HepG2 (cell line): ENCODE data around the gene PIANP. TPM values are rescaled to one million over a fixed set of nuclear protein-coding genes. Genes with fewer than 3 reads are reported as not detected.

Experiments used
- AKNA ChIP-seq: sonication (generic); formaldehyde crosslinking; IDR thresholded peaks from 2 replicates; pipeline ENCODE4 v1.4.0; 2020; ENCODE audit warnings: missing genetic modification reagents, borderline replicate concordance
- FOXC1 ChIP-seq: sonication (generic); formaldehyde crosslinking; IDR thresholded peaks from 2 replicates; pipeline ENCODE4 v1.8.0; 2022; ENCODE audit warnings: mild to moderate bottlenecking, missing genetic modification reagents, borderline replicate concordance
- HDAC1 ChIP-seq: sonication (generic); formaldehyde crosslinking; IDR thresholded peaks from 2 replicates; pipeline ENCODE4 v1.5.1; 2020; ENCODE audit warnings: mild to moderate bottlenecking, missing genetic modification reagents
- MAFG ChIP-seq: sonication (generic); formaldehyde crosslinking; IDR thresholded peaks from 2 replicates; pipeline ENCODE4 v1.5.1; 2020; ENCODE audit warnings: mild to moderate bottlenecking, missing genetic modification reagents
- MXI1 ChIP-seq: IDR thresholded peaks from 3 replicates; pipeline ENCODE4 v1.6.1; 2012; ENCODE audit warnings: low read depth, low read length, inconsistent platforms, borderline replicate concordance
- RAD51 ChIP-seq: fragments of 450-650 bp; IDR thresholded peaks from 2 replicates; pipeline ENCODE4 v1.6.1; 2016; ENCODE audit warnings: borderline replicate concordance
- TARDBP ChIP-seq: sonication (generic); formaldehyde crosslinking; IDR thresholded peaks from 2 replicates; pipeline ENCODE4 v1.8.0; 2022; ENCODE audit warnings: mild to moderate bottlenecking, missing genetic modification reagents
- THAP11 ChIP-seq: IDR thresholded peaks from 2 replicates; pipeline ENCODE4 v1.6.1; 2016; ENCODE audit warnings: missing biosample characterization, missing genetic modification reagents
- THAP8 ChIP-seq: sonication (generic); formaldehyde crosslinking; IDR thresholded peaks from 2 replicates; pipeline ENCODE4 v1.5.1; 2020; ENCODE audit warnings: missing genetic modification reagents, mild to moderate bottlenecking, borderline replicate concordance
- TSC22D2 ChIP-seq: sonication (generic); formaldehyde crosslinking; IDR thresholded peaks from 2 replicates; pipeline ENCODE4 v1.5.1; 2020; ENCODE audit warnings: missing genetic modification reagents, mild to moderate bottlenecking, borderline replicate concordance
- YY1 ChIP-seq: IDR thresholded peaks from 2 replicates; pipeline ENCODE4 v1.6.1; 2011; ENCODE audit warnings: low read length, low read depth, moderate library complexity, mild to moderate bottlenecking; ENCODE audit not compliant: insufficient read depth, insufficient replicate concordance
- ZBTB43 ChIP-seq: sonication (generic); formaldehyde crosslinking; conservative IDR thresholded peaks from 2 replicates; pipeline ENCODE4 v1.4.0; 2020; ENCODE audit warnings: missing genetic modification reagents
- ZNF362 ChIP-seq: sonication (generic); formaldehyde crosslinking; IDR thresholded peaks from 2 replicates; pipeline ENCODE4 v1.4.0; 2020; ENCODE audit warnings: missing genetic modification reagents, mild to moderate bottlenecking, borderline replicate concordance
- ZNF644 ChIP-seq: IDR thresholded peaks from 2 replicates; pipeline ENCODE4 v1.6.1; 2016; ENCODE audit warnings: low read depth
- ZNF646 ChIP-seq: sonication (generic); formaldehyde crosslinking; IDR thresholded peaks from 2 replicates; pipeline ENCODE4 v1.9.0; 2021; ENCODE audit warnings: mild to moderate bottlenecking, missing genetic modification reagents
- ZNF777 ChIP-seq: sonication (generic); formaldehyde crosslinking; IDR thresholded peaks from 2 replicates; pipeline ENCODE4 v1.4.0; 2020; ENCODE audit warnings: missing genetic modification reagents
- polyA plus RNA-seq, 8 experiments: library from polyadenylated mRNA; depleted of rRNA in 3 of 8; stranded (reverse) in 7 of 8; unstranded in 1 of 8; fragments of >200 nt; fragmentation: Illumina TruSeq in 4 of 8; extraction: Trizol in 4 of 8; gene quantifications; 2 replicates each; pipeline versions ENCODE4 v1.2.1 to v1.2.3, GENCODE V29; 2011 to 2016; ENCODE audit warnings: low read depth in 4 of 8, missing spikeins in 1 of 8, mixed read lengths in 1 of 8; ENCODE audit not compliant: insufficient read depth in 1 of 8
- total RNA-seq, 5 experiments: library from RNA; depleted of rRNA; stranded (reverse); fragments of >200 nt; fragmentation: Illumina TruSeq; extraction: Trizol; gene quantifications; 2 replicates each; pipeline ENCODE4 v1.2.3, GENCODE V29; 2016; ENCODE audit warnings: low read depth in 1 of 5

Gene PIANP
- total and polyA plus RNA-seq, 2 of the 13 experiments (the other 11 are each of a cell fraction or from before 2014, with no cell fraction given), result not detected

- TF ChIP-seq AKNA (CRISPR knock-in tag) (no peak), THAP8 (no peak), ZBTB43 (no peak), ZNF646 (CRISPR knock-in tag) (no peak), FOXC1 (CRISPR knock-in tag) (peak; percentile 81), RAD51 (no peak), ZNF644 (no peak), TARDBP (CRISPR knock-in tag) (no peak), ZNF362 (CRISPR knock-in tag) (0 out of 2 replicates have a peak, but pooled peaks have one; percentile 7), YY1 (no peak), HDAC1 (CRISPR knock-in tag) (no peak), THAP11 (CRISPR knock-in tag) (no peak), MXI1 (no peak), TSC22D2 (CRISPR knock-in tag) (no peak), MAFG (CRISPR knock-in tag) (no peak), ZNF777 (CRISPR knock-in tag) (no peak)
Measured at GRCh38 chr12:6688543-6688998, 12.0 kb downstream of the PIANP start (continued).
